ACHN (cell line): Measurements from ENCODE around the gene C16orf95.

ENCODE experiments used
- DNase-seq: peaks from one replicate; pipeline ENCODE4 v3.0.0-alpha.2; 2015
- in situ Hi-C: cut with HindIII; loops from 2 replicates; pipeline ENCODE4 v1.10.0; 2017; ENCODE audit warnings: low sequenced_read_pairs, low pct_ligation_motif_present, low pct_unique_long_range_greater_than_20kb

Gene C16orf95

GRCh38 chr16:87335625-87336433 lies 18.6 kb upstream of the C16orf95 start:
- in situ Hi-C loops: no loop called here
- DNase-seq: no peak

GRCh38 chr16:87334651-87335624 lies 17.7 kb upstream of the C16orf95 start:
- in situ Hi-C loops: no loop called here
- DNase-seq: no peak

- in situ Hi-C loops: no loop called here
- no peak for DNase-seq
Observed at GRCh38 chr16:87333581-87334331, 16.6 kb upstream of the C16orf95 start.

- DNase-seq: no peak
- in situ Hi-C loops: no loop called here
Observed at GRCh38 chr16:87333101-87333500, 15.9 kb upstream of the C16orf95 start.

GRCh38 chr16:87332150-87332549 lies 15.0 kb upstream of the C16orf95 start:
- in situ Hi-C loops: no loop called here
- DNase-seq: peak; percentile 24

- DNase-seq: no peak
Observed at GRCh38 chr16:87331241-87331801, 14.1 kb upstream of the C16orf95 start.

GRCh38 chr16:87330646-87331045 lies 13.5 kb upstream of the C16orf95 start:
- no peak for DNase-seq
- in situ Hi-C loops: no loop called here

More at GRCh38 chr16:87331241-87331801, 14.1 kb upstream of the C16orf95 start:
- in situ Hi-C loops: no loop called here

GRCh38 chr16:87330257-87330624 lies 13.0 kb upstream of the C16orf95 start:
- in situ Hi-C loops: no loop called here
- DNase-seq: no peak

GRCh38 chr16:87329436-87330256 lies 12.5 kb upstream of the C16orf95 start:
- DNase-seq: no peak
- in situ Hi-C loops: no loop called here

- no peak for DNase-seq
- in situ Hi-C loops: no loop called here
Observed at GRCh38 chr16:87328846-87329245, 11.7 kb upstream of the C16orf95 start.

- in situ Hi-C loops: no loop called here
- DNase-seq: no peak
Observed at GRCh38 chr16:87327798-87328495, 10.8 kb upstream of the C16orf95 start.

GRCh38 chr16:87326151-87326571 lies 9.0 kb upstream of the C16orf95 start:
- in situ Hi-C loops: no loop called here
- no peak for DNase-seq

GRCh38 chr16:87325423-87325858 lies 8.2 kb upstream of the C16orf95 start:
- peak; percentile 12 for DNase-seq
- in situ Hi-C loops: no loop called here

GRCh38 chr16:87324411-87325275 lies 7.5 kb upstream of the C16orf95 start:
- in situ Hi-C loops: no loop called here
- peak; percentile 46 for DNase-seq

- DNase-seq: no peak
- in situ Hi-C loops: no loop called here
Observed at GRCh38 chr16:87323727-87324410, 6.7 kb upstream of the C16orf95 start.
